Ovary (tissue), 1 donor: ENCODE data around the gene RPUSD3.

ENCODE experiments used
- EP300 ChIP-seq: sonication (generic); formaldehyde crosslinking; IDR thresholded peaks from one replicate; pipeline ENCODE4 v1.6.1; 2017; ENCODE audit warnings: antibody characterized with exemption
- POLR2A ChIP-seq: fragments of 450-650 bp; IDR thresholded peaks from one replicate; pipeline ENCODE4 v1.6.1; 2017; ENCODE audit warnings: antibody characterized with exemption, mild to moderate bottlenecking, moderate library complexity

DNA sequence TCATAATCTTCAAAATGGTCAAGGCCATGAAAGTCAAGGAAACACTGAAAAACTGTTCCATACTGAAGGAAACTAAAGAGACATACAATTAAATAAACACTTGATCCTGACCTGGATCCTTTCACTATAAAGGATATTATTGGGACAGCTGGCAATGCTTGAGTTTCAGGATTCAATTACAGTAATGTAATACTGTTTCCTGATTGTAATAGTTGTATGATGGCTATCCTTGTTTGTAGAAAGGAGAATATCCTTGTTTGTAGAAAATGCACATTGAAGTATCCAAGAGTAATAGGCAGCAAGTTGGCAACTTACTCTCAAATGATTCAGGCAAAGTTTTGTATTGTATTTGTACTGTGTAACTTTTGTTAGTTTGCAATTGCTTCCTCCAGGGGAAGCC is 31.6 kb upstream of the RPUSD3 start:
- no peak for TF ChIP-seq POLR2A
- no peak for TF ChIP-seq EP300
